Measurements from ENCODE around the gene PIGP. TPM values are rescaled to one million over a fixed set of nuclear protein-coding genes. Genes with fewer than 3 reads are reported as not detected.
A peak's percentile ranks its signal among the peaks of the same experiment; 100 is the strongest.

PIGP gene
- total and polyA plus RNA-seq, 2 of the 13 experiments (the other 11 are each of a cell fraction or from before 2014, with no cell fraction given): 14.8 to 33.4 TPM

DNA sequence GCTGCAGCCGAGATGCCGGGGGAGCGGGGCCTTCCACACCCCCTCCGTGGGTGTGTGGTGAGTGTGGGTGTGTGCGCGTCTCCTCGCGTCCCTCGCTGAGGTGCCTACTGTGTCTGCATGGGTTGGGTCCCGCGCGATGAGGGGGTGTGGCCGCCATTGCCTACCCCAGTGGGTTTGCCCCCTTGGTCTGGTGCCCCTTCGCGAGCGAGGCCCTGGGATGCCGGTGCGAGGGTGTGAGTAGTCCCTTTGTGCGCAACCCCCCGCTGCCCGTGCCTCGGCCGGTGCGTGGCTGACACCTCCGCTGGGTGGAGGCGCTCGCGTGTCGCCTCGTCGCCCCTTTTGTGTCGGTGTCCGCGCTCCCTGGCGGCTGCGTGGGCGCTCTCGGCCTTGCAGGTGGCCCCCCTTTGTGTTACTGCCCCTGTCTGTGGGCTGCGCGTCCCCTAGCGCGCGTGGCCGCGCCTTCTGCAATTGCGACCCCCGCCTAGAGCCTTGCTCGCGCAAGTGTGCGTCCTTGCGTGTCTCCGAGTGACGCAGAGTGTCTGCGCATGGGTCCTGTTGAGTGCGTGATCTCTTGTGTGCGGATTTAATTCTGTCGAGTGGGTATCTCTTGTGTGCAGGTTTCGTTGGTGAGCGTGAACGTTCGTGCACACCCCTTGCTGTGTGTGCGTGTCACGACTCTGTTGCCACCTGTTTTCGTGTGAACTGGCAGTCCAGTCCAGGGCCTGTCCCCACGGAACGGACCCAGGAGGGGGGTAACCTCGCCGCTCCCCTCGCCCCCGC, 736 bp upstream of the PIGP start (continued):
- TF ChIP-seq NFATC3 (CRISPR knock-in tag; IDR thresholded peaks at IDR 0.05): no peak
- TF ChIP-seq, protein P1, sequence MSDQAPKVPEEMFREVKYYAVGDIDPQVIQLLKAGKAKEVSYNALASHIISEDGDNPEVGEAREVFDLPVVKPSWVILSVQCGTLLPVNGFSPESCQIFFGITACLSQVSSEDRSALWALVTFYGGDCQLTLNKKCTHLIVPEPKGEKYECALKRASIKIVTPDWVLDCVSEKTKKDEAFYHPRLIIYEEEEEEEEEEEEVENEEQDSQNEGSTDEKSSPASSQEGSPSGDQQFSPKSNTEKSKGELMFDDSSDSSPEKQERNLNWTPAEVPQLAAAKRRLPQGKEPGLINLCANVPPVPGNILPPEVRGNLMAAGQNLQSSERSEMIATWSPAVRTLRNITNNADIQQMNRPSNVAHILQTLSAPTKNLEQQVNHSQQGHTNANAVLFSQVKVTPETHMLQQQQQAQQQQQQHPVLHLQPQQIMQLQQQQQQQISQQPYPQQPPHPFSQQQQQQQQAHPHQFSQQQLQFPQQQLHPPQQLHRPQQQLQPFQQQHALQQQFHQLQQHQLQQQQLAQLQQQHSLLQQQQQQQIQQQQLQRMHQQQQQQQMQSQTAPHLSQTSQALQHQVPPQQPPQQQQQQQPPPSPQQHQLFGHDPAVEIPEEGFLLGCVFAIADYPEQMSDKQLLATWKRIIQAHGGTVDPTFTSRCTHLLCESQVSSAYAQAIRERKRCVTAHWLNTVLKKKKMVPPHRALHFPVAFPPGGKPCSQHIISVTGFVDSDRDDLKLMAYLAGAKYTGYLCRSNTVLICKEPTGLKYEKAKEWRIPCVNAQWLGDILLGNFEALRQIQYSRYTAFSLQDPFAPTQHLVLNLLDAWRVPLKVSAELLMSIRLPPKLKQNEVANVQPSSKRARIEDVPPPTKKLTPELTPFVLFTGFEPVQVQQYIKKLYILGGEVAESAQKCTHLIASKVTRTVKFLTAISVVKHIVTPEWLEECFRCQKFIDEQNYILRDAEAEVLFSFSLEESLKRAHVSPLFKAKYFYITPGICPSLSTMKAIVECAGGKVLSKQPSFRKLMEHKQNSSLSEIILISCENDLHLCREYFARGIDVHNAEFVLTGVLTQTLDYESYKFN (CRISPR knock-in tag; conservative IDR thresholded peaks at IDR 0.05): 0 out of 2 replicates have a peak, but pooled peaks have one; percentile 5
- TF ChIP-seq ZFP41 (CRISPR knock-in tag; IDR thresholded peaks at IDR 0.05; ENCODE audit: borderline replicate concordance): no peak
- TF ChIP-seq, protein P2, sequence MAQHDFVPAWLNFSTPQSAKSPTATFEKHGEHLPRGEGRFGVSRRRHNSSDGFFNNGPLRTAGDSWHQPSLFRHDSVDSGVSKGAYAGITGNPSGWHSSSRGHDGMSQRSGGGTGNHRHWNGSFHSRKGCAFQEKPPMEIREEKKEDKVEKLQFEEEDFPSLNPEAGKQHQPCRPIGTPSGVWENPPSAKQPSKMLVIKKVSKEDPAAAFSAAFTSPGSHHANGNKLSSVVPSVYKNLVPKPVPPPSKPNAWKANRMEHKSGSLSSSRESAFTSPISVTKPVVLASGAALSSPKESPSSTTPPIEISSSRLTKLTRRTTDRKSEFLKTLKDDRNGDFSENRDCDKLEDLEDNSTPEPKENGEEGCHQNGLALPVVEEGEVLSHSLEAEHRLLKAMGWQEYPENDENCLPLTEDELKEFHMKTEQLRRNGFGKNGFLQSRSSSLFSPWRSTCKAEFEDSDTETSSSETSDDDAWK (CRISPR knock-in tag; IDR thresholded peaks at IDR 0.05): no peak
- TF ChIP-seq ATF1 (CRISPR knock-in tag; IDR thresholded peaks at IDR 0.05): no peak
- TF ChIP-seq, protein P3, sequence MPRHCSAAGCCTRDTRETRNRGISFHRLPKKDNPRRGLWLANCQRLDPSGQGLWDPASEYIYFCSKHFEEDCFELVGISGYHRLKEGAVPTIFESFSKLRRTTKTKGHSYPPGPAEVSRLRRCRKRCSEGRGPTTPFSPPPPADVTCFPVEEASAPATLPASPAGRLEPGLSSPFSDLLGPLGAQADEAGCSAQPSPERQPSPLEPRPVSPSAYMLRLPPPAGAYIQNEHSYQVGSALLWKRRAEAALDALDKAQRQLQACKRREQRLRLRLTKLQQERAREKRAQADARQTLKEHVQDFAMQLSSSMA (CRISPR knock-in tag; IDR thresholded peaks at IDR 0.05): no peak
- TF ChIP-seq CCDC6 (CRISPR knock-in tag; IDR thresholded peaks at IDR 0.05): no peak
- TF ChIP-seq, protein P4, sequence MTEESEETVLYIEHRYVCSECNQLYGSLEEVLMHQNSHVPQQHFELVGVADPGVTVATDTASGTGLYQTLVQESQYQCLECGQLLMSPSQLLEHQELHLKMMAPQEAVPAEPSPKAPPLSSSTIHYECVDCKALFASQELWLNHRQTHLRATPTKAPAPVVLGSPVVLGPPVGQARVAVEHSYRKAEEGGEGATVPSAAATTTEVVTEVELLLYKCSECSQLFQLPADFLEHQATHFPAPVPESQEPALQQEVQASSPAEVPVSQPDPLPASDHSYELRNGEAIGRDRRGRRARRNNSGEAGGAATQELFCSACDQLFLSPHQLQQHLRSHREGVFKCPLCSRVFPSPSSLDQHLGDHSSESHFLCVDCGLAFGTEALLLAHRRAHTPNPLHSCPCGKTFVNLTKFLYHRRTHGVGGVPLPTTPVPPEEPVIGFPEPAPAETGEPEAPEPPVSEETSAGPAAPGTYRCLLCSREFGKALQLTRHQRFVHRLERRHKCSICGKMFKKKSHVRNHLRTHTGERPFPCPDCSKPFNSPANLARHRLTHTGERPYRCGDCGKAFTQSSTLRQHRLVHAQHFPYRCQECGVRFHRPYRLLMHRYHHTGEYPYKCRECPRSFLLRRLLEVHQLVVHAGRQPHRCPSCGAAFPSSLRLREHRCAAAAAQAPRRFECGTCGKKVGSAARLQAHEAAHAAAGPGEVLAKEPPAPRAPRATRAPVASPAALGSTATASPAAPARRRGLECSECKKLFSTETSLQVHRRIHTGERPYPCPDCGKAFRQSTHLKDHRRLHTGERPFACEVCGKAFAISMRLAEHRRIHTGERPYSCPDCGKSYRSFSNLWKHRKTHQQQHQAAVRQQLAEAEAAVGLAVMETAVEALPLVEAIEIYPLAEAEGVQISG (CRISPR knock-in tag; IDR thresholded peaks at IDR 0.05): no peak; the same call in 1 of the 2 replicates
- no peak for TF ChIP-seq ZNF496 (CRISPR knock-in tag; IDR thresholded peaks at IDR 0.05; ENCODE audit: insufficient replicate concordance)
- TF ChIP-seq, protein P5, sequence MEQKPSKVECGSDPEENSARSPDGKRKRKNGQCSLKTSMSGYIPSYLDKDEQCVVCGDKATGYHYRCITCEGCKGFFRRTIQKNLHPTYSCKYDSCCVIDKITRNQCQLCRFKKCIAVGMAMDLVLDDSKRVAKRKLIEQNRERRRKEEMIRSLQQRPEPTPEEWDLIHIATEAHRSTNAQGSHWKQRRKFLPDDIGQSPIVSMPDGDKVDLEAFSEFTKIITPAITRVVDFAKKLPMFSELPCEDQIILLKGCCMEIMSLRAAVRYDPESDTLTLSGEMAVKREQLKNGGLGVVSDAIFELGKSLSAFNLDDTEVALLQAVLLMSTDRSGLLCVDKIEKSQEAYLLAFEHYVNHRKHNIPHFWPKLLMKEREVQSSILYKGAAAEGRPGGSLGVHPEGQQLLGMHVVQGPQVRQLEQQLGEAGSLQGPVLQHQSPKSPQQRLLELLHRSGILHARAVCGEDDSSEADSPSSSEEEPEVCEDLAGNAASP (CRISPR knock-in tag; IDR thresholded peaks at IDR 0.05; ENCODE audit: borderline replicate concordance): 0 out of 2 replicates have a peak, but pooled peaks have one; percentile 13
- no peak for TF ChIP-seq ZFAT (CRISPR knock-in tag; conservative IDR thresholded peaks at IDR 0.05)
- TF ChIP-seq, protein P6, sequence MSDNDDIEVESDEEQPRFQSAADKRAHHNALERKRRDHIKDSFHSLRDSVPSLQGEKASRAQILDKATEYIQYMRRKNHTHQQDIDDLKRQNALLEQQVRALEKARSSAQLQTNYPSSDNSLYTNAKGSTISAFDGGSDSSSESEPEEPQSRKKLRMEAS (IDR thresholded peaks at IDR 0.05): no peak; the same call in 1 of the 2 replicates
- TF ChIP-seq, protein P7, sequence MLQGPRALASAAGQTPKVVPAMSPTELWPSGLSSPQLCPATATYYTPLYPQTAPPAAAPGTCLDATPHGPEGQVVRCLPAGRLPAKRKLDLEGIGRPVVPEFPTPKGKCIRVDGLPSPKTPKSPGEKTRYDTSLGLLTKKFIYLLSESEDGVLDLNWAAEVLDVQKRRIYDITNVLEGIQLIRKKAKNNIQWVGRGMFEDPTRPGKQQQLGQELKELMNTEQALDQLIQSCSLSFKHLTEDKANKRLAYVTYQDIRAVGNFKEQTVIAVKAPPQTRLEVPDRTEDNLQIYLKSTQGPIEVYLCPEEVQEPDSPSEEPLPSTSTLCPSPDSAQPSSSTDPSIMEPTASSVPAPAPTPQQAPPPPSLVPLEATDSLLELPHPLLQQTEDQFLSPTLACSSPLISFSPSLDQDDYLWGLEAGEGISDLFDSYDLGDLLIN (CRISPR knock-in tag; IDR thresholded peaks at IDR 0.05; ENCODE audit: borderline replicate concordance): no peak
- no peak for TF ChIP-seq GTF2F1 (IDR thresholded peaks at IDR 0.05; ENCODE audit: low read length)
- TF ChIP-seq THYN1 (CRISPR knock-in tag; IDR thresholded peaks at IDR 0.05; ENCODE audit: borderline replicate concordance, low read depth): no peak
- no peak for TF ChIP-seq ZNF354B (CRISPR knock-in tag; IDR thresholded peaks at IDR 0.05)
- no peak for TF ChIP-seq ZBTB1 (CRISPR knock-in tag; IDR thresholded peaks at IDR 0.05; ENCODE audit: borderline replicate concordance)
